HUDEP-2 (cell line): ENCODE results near the gene ADAMTS8.

Experiments used
- DNase-seq, 76 experiments: peaks; one replicate each; lab custom pipeline; 2025; ENCODE audit not compliant: unreplicated experiment in 76 of 76; lab: John Stamatoyannopoulos, UW

Gene ADAMTS8

DNA sequence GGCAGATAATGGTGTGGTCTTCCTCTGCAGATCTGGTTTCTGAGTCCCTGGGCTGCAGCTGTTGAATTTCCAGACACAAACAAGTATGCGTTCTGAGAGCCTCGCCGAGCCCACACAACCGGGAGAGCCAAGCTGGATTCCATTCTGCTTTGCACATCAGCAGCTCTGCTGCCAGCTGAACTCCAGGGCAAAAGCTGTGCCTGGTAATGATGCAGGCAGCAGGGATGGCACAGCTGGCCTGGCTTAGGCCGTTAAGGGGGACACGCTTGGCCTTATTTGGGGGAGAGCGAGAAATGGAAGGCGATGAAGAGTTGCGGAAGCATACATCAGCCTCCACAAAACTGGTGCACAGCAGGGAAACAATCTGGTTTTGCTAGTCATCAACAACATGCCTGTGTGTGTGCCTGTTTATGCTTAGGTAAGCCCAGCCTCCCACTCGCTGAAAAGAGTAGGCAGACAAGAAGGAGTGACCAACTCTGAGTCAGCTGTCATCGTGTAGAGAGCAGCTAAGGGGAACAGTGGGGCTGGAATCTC, 25.1 kb downstream of the ADAMTS8 start:
- no peak for DNase-seq

DNA sequence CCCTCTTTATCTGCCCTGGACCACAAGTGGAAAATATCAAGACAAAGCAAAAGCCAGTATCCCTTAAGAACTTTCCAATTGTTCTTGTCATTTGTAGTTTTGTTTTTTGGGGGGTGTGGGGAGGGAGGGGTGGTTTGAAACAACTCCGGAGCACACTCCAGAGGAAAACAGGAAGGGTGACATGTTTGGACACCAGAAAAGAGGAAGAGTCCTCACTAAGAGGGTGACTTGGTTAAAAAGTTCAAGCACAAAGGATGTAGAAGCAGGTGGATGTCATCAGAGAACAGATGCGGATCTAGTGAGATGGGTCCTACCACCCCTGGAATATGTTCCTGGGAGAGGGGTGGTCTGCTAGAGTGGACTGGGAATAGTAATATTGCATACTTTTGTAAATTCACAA, 25.8 kb downstream of the ADAMTS8 start:
- DNase-seq: no peak

DNA sequence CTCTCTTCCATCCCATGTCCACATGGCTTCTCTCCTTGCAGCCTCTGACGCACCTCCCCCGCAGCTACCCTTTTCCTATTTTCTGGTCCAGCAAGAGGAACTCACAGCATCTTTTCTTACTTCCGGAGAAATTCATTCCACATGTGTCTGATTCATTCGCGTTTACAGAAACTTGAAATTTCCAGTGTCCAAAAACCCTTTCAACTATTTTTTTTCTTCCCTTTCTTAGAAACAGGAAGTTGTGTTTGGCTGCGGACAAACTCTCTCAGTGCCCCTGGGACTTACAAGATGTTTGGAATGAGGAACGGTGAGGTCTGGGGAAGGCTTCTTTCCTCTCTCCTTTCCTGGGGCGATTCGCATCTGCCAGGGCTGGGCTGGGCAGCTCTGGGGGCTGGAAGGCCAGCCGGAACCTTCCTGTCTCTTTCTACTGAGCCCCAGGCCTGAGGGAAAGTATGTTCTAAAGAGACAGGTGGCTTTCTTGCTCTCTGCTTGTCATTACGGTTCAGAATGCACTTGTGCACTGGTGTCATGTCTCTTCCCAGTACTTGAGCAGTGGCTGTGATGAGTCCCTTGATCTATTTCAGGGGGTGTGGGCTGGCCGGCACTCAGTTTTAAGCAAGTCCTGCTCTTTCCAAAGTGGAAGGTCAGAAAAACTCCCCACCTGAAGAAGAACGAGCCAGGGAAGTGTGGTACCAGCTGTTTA, 27.5 kb downstream of the ADAMTS8 start:
- DNase-seq: no peak

DNA sequence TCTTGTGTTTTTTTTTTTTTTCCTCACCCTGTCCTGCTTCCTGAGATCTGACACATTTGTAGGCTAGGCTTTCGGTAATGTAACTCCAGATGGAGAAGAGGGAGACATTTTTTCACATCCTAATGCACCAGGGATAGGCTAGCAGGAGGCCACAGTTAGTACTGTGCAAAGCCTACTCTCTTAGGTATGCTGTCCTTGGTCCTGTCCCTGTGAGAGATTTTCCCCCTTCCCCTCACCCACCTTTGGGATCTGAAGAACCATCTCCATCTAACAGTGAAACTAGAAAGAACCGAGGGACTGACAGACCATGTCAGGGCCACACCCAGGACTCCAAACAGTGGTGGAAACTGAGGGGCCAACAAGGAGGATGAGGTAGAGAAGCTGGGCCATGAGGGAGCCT, 29.2 kb downstream of the ADAMTS8 start:
- no peak for DNase-seq

DNA sequence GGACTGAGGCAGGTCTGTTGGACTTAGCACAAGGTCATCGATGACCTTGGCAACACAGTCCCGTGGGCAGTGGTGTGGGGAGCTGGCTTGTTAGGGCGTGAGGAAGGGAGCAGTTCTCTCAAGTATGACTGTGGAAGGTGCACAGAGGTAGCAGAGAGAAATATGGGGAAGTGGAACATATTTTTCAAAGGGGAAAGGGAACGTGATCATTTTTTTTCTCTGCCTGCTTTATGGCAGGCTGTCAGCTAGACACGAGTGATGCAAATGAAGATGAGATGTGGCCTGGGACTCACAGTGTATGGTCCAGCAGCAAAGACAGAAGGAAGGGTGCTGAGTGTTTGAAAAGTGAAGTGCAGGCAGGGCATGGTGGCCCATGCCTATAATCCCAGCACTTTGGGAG, 30.6 kb downstream of the ADAMTS8 start:
- DNase-seq: no peak

DNA sequence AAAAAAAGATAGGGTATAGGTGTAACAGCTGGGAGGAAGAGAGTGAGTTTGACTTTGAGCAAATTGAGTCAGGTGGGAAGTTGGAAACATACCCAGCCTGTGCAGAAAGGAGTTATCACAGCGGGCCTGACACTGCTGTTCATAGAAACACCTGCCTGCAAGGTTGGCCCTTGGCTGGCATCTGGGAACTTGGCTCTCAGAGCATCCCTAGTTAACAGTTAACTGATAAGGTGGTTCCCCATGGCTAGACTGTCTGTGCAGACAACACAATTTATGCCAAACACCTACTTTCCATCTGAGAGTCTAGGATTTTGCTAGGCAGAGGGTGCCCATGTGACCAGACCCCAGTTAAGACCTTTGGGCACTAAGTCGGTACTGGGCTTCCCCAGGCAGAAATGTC, 31.4 kb downstream of the ADAMTS8 start:
- DNase-seq: no peak

DNA sequence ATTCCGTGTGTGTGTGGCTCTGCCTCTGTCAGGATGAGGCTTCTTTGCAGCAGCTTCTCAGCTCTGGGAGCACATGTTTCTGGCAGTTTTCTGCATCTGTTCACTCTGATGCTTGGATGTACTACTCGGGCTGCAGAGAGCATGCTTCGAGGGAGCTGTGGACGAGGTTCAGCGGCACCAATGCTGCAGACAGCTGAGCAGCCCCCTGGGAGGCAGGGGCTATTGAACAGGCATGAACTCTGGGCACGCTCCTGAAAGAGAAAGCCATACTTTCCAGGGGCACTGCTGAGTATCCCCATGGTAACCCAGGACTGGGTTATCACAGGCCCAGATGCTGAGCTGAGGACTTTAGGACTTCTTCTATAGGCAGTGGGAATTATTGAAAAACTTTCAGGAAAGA, 33.8 kb downstream of the ADAMTS8 start:
- DNase-seq: no peak

DNA sequence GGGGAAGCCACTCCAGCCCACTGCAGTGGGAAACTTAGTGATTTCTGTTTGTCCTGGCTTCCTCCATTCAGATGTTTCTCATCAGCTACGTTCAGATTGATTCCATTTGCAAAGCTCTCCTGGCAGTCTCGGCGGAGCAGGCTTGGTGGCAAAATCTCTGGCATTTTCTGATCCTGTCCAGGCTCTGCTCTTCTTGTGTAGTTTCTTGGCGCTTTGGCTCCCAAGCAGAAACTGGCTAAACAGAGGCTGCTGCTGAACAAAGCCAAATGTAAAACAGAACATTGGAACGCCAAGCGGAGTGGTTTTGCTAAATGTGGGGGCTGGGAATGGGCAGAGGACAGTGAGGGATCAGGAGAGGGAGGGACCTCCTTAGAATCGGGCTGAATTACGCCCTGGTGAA, 36.7 kb downstream of the ADAMTS8 start:
- DNase-seq: no peak

DNA sequence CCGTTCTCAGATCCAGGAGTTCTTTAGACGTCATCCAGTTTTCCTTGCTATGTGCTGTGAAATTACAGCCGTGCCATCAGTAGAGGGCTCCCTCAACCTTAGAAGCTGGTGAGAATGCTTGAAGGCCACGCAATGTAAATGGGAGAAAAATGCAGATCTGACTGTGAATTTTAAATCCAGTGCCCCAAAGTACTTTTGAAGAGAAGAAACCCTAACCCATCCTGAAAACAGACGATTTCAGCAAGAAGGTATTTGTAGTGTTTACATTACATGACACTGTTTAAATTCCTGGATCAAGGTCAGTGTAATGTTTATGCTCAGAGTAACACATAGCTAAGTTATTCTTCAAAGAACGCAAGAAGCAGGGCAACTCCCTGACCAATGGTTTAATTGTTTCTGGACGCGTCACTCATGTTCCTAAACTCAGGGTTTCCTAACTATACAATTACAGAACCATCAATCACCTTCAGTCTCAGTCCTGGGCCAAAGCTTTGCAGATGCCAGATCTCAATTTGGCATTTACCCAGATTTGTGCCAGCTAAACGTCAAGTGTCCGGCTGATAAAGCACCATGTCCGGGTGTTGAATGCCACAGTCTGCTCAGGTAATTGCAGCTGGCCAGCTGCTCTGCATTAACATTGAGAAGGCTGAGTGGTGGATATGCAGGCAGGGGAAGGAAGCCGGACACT, 38.2 kb downstream of the ADAMTS8 start:
- DNase-seq: peak in 1 of 76 experiments; percentile 8

DNA sequence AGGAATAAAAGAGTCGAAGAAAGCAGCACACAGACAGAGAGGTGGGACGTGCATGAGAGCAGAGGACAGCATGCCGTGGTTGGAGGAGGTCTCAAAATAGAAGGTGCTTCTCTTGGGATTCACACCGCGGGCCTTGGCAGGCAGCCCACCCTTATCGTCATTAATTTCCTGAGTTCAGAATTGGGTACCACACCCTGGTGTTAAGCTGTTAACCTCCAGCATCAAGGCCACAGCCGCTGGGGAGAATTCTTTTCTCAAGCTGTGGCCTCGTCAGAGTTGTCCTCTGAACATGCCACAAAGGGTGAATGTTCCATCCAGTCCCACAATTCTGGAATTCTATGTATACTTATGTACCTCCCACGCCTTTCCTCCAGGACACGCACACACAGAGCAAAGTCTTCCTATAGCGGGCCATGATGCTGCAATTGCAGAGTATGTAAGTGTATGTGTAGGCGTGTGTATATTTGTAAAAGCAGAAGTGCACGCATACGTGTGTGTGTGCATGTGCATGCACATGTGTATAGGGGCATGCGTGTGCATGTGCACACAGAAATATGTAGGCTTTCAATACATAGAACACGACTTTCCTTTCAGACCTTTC, 39.0 kb downstream of the ADAMTS8 start:
- no peak for DNase-seq

DNA sequence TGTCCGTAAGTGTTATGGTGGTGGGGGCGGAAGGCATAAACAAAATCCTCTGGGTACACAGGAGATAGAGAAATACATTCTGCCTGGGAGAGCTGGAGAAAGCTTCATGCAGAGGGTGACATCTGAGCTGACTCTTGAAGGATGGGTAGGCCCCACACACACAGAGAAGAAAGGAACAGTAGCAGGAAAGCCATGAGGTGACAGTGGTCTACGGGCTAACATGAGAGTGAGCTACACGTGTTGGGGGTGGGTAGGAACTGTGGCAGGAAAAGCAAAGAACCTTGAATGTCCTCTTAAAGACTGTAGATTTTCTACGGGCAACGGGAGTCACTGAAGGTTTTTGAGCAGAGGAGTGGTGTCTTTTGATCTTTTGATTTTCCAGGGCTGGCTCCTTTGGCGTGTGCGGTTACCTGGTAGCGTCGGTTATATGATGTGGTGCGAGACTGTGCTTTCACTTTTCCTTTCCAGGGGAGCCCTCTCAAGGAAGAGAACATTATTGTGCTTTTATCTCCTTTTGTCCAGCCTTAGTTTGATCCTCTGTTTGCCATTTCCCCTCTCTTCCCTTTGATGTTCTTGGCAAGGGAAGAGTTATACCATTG, 39.7 kb downstream of the ADAMTS8 start:
- DNase-seq: no peak

DNA sequence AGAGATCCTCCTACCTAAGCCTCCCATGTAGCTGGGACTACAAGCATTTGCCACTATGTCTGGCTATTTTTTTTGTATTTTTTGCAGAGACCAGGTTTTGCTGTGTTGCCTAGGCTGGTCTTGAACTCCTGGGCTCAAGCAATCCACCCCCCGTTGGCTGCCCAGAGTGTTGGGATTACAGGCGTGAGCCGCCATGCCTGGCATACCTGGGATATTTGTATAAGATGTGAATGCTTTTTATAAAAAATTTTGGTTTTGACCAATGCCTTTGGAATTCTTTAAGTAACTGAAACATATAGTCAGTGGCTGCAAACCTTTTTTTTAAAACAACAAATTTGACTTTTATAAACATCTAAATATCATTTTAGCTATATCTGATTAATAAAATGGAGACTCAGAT, 42.4 kb downstream of the ADAMTS8 start:
- no peak for DNase-seq

DNA sequence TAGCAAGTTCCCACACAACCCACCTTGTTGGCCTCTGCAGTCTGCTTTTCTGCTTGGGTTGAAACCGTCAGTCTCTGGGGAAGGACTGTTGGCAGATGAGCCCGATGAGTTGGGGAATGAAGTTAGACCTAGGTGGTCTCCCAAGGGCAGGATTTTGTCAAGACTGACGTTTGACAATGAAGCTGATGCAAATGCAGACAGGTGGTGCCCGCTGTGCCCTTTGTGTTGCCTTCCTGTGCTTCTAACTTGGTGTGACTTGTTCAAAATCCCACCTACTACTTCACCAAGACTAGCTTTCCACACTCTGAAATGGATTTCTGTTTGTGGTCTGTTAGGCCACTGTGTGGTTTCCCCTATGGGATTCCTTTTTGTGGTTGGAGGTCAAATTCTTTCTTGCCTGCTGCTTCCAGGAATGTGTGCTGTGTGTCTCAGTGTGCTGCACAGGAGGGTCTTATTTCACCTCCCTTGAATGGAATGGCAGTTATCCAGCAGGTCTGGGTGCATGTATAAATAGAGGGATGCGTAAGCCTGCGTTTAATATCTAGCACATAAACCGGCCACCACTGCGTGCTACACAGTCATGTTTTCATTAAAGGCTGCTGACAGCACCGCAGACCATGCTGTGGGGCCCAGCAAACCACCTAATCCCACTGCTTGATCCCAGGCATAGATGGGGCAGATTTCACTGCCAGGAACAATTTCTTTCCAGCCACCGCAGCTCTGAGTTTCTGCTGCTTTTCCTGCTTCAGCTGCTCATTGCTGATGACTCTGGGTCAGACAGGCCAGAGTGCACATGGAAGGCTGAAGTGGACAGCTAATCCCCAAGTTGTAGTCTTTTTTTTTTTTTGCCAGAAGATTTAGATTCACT, 44.8 kb downstream of the ADAMTS8 start:
- DNase-seq: no peak

DNA sequence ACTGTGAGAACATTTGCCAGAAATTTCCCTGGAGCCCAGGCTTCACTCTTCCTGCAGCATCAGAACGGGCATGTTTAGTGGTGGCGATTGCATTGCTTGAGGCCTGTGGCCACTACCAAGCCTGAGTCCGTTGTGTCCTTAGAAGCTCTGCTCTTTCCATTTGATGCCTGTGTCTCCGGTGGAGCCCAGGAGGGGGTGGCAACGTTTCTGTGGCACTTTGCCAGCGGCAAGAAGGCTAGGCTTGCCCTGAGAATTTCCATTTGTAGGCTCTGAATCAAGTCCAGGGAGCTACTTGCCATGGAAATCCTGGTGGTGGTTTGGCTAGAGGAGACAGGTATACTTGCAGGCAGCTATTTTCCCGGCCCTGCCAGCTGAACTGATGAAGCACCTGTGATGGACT, 47.1 kb downstream of the ADAMTS8 start:
- peak in 1 of 76 experiments; percentile 3 for DNase-seq

DNA sequence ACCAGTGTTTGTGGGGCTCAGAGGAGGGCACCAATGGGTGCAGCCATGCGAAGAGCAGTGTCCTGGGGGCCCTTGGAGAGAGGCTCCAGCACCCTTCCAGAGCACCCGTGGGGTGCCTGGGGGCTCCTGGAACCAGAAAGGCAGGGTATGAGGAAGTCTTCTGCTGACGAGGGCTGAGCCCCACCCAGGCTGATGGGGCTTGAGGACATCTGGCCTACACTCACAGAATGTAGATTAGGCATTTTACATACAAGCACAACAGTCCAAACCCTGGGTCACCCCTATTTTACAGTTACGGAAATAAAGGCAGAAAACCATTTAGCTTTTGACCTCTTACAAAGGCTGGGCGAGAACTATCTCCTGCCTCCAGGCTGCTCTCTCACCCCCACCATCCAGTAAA, 47.6 kb downstream of the ADAMTS8 start:
- no peak for DNase-seq

DNA sequence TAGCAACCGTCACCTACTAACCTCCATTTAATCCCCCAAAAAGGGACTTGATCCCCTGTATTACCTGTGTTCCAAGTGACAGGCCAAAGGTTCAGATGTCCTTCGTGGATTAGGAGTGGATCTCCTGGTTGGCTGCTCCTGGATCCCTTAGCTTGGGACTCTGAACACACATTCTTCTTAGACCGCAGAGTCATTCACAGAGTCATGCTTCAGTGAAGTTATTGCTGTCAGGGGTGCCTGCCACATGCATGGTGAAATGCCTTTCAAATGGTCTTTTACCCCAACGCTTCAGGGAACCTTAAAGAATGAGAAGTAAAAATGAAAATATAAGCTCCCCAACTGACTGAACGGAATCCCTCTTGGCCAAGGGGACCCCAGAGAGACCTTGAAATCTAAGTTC, 49.1 kb downstream of the ADAMTS8 start:
- no peak for DNase-seq

DNA sequence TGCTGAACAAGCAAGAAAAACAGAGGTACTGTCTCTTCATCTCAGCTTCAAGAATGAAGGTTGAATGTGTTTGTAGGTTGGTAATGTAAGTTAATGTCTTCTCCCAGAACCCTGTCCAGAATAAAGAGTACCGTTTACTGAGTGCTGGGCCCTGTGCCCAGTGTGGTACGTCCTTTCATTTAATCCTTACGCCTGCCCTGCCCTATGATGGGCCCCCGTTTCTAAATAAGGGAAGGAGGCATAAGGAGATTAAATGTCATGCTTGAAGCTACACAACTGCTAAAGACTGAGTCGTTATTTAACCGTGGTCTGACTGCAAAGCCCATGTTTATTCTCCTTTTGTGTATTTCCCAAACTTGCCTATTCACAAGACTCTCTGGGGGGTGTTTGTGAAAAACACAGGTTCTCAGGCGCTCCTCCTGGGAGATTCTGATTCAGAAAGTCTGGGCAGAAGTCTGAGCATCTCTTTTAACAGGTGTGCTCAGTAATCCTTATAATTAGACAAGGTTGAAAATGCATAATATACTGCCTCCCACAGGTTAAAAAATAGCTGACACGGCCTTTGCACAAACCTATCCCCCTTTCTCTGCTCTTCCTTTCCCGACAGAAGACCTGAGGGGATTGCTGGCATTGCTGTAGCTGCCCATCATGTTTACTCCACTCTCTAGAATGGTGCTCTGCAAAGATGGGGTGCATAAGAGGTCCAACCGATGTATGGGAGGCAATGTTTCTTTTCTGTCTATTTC, 57.4 kb downstream of the ADAMTS8 start:
- DNase-seq: peak in 2 of 76 experiments; percentile 5 to 11

DNA sequence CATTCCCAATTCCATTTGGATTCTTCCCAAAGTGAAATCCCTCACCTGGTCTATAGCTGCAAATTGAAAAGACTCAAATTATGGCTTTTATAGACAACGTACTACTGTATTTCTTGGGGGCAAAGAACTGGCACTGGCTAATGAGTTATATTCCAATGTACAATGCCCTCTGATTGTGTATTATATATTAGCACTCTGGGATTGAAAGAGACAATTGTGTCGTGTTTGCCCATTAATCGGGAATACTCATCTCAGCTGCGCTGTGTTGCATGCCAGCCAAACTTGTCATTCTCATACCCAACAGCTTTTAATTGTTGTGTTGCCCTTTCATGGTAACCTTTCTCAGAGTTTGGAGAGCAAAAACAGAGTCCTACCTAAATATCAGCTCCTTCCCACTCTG, 58.7 kb downstream of the ADAMTS8 start:
- no peak for DNase-seq

DNA sequence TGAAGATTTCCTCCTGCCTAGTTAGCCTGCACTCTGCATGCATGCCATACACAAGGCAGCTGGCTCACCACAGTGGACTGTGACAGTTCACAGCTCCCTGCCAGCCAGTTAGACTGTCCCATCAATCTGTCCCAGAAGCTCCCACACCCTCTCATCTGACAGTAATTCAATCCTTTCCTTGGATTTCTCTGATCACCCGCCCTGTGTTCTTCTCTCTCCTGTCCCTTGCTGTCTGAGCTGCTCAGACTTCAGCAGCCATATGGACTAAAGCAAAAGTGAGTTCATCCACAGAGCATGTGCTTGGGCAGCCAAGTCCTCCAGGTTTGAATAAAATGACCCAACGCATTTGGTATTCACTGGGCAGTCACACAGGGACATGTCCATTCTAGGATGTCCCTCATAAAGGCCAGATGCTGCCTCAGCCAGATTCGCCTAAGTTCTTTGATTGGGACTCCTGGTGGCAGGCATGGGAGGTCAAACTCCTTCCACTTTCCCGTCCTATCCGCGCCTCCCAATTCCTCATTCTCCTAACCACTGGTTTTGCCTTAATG, 59.2 kb downstream of the ADAMTS8 start:
- no peak for DNase-seq

DNA sequence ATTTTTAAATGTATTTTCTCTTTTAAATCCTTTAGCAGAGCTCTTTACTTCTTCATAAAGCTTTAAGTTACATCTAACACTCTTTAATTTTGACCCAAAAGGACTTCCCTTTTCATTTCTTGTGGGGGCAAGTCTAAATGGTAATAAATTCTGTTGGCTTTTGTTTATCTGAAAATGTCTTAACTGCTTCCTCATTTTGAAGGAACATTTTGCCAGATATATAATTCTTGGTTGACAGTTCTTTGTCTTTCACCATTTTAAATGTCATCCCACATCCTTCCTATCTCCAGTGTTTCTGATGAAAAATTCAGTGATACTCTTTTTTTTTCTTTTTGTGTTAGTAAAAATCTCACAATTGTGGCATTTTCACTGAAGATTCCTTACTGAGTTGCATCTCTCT, 69.0 kb downstream of the ADAMTS8 start:
- no peak for DNase-seq
